Thyroid gland (tissue), 4 donors: ENCODE measurements around the gene EIF3D.

ENCODE experiments used
- POLR2A ChIP-seq, 2 donors: fragments of 450-650 bp; IDR thresholded peaks; one replicate each; pipeline ENCODE4 v1.6.1; 2017; ENCODE audit warnings: antibody characterized with exemption in 2 of 2, mild to moderate bottlenecking in 2 of 2, moderate library complexity in 1 of 2
- TF ChIP-seq, protein P1 (sequence below), 6 experiments: fragments of 200-600 bp in 3 of 6; fragments of 450-650 bp in 3 of 6; sonication (generic) in 3 of 6; IDR thresholded peaks; one replicate each; pipeline ENCODE4 v1.5.1; 2016 to 2019; ENCODE audit warnings: antibody characterized with exemption in 6 of 6, mild to moderate bottlenecking in 2 of 6, inconsistent platforms in 1 of 6, moderate library complexity in 1 of 6

DNA sequence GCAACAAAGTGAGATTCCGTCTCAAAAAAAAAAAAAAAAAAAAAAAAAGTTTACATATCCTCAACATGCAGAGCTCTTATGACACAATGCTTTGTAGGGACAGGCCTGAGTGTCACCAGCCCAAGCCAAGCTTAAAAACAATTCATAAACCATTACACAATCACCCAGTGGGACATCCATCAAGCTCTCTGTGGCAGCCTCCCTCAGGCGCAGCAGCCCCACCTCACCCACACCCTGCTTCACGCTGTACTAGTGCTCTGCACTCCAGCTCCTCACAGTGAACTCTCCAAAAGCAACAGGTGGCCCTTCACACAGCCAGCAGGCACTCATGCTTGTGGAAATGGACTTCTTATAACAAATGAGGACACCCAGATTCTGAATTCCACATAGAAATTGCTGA lies 18.6 kb downstream of the EIF3D start:
- TF ChIP-seq, protein P1, sequence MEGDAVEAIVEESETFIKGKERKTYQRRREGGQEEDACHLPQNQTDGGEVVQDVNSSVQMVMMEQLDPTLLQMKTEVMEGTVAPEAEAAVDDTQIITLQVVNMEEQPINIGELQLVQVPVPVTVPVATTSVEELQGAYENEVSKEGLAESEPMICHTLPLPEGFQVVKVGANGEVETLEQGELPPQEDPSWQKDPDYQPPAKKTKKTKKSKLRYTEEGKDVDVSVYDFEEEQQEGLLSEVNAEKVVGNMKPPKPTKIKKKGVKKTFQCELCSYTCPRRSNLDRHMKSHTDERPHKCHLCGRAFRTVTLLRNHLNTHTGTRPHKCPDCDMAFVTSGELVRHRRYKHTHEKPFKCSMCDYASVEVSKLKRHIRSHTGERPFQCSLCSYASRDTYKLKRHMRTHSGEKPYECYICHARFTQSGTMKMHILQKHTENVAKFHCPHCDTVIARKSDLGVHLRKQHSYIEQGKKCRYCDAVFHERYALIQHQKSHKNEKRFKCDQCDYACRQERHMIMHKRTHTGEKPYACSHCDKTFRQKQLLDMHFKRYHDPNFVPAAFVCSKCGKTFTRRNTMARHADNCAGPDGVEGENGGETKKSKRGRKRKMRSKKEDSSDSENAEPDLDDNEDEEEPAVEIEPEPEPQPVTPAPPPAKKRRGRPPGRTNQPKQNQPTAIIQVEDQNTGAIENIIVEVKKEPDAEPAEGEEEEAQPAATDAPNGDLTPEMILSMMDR (IDR thresholded peaks at IDR 0.05): no peak
- TF ChIP-seq POLR2A (IDR thresholded peaks at IDR 0.05): no peak
